Hepatocyte (in vitro differentiated cells): ENCODE results near the gene PRTFDC1. TPM values are rescaled to one million over a fixed set of nuclear protein-coding genes. Genes with fewer than 3 reads are reported as not detected.

Source experiments
- DNase-seq: peaks from one replicate; pipeline ENCODE4 v3.0.0-alpha.2; 2016; ENCODE audit warnings: low spot score
- H2AFZ ChIP-seq: fragments of 200-600 bp; sonication (generic); 2 replicates; pipeline ENCODE4 v1.6.0; 2016; ENCODE audit warnings: antibody characterized with exemption, mild to moderate bottlenecking
- H3K27ac ChIP-seq: fragments of 200-600 bp; sonication (generic); 2 replicates; pipeline ENCODE4 v1.5.1; 2016; ENCODE audit warnings: mild to moderate bottlenecking
- H3K27me3 ChIP-seq: fragments of 200-600 bp; sonication (generic); 2 replicates; pipeline ENCODE4 v1.6.1; 2016
- H3K36me3 ChIP-seq: fragments of 200-600 bp; sonication (generic); replicated peaks from 2 replicates; pipeline ENCODE4 v1.5.1; 2016; ENCODE audit warnings: low read depth; ENCODE audit not compliant: insufficient read depth
- H3K4me1 ChIP-seq: fragments of 200-600 bp; sonication (generic); 2 replicates; pipeline ENCODE4 v1.5.1; 2016; ENCODE audit warnings: mild to moderate bottlenecking, moderate library complexity; ENCODE audit not compliant: insufficient read depth
- H3K4me2 ChIP-seq: fragments of 200-600 bp; sonication (generic); 2 replicates; pipeline ENCODE4 v1.6.0; 2016
- H3K4me3 ChIP-seq: fragments of 200-600 bp; sonication (generic); 2 replicates; pipeline ENCODE4 v1.5.1; 2016; ENCODE audit warnings: mild to moderate bottlenecking
- H3K79me2 ChIP-seq: fragments of 200-600 bp; sonication (generic); 2 replicates; pipeline ENCODE4 v1.6.0; 2017; ENCODE audit warnings: mild to moderate bottlenecking
- H3K9me2 ChIP-seq: fragments of 200-600 bp; sonication (generic); replicated peaks from 2 replicates; pipeline ENCODE4 v1.6.0; 2017; ENCODE audit warnings: mild to moderate bottlenecking; ENCODE audit not compliant: insufficient read depth
- H3K9me3 ChIP-seq: fragments of 200-600 bp; sonication (generic); 2 replicates; pipeline ENCODE4 v1.5.1; 2016; ENCODE audit warnings: low read depth, mild to moderate bottlenecking
- H4K20me1 ChIP-seq: fragments of 200-600 bp; sonication (generic); 2 replicates; pipeline ENCODE4 v1.6.0; 2016; ENCODE audit warnings: mild to moderate bottlenecking; ENCODE audit not compliant: insufficient read depth, poor library complexity, severe bottlenecking
- CTCF ChIP-seq: fragments of 200-600 bp; sonication (generic); IDR thresholded peaks from 2 replicates; pipeline ENCODE4 v1.5.1; 2016; ENCODE audit warnings: antibody characterized with exemption, mild to moderate bottlenecking; ENCODE audit not compliant: poor library complexity
- EZH2 ChIP-seq: fragments of 200-600 bp; sonication (generic); IDR thresholded peaks from 2 replicates; pipeline ENCODE4 v1.6.1; 2016; ENCODE audit warnings: antibody characterized with exemption, mild to moderate bottlenecking, borderline replicate concordance
- EZH2phosphoT487 ChIP-seq: fragments of 200-600 bp; sonication (generic); IDR thresholded peaks from one replicate; pipeline ENCODE4 v1.6.1; 2018; ENCODE audit warnings: antibody characterized with exemption, mild to moderate bottlenecking, low read depth, moderate library complexity; ENCODE audit not compliant: unreplicated experiment, severe bottlenecking
- WGBS: methylation state at CpG from one replicate; pipeline ENCODE4 v1.1.6; 2016; ENCODE audit warnings: low lambda C conversion rate; ENCODE audit errors: missing lambda C conversion rate; 5-methylcytosine and 5-hydroxymethylcytosine counted together
- polyA plus RNA-seq: library from polyadenylated mRNA; unstranded; fragments of >200 nt; fragmentation: Nextera tagmentation; extraction: Ambion mirVana; gene quantifications from 2 replicates; pipeline ENCODE4 v1.2.1, GENCODE V29; 2016
- total RNA-seq: library from RNA; depleted of rRNA; stranded (reverse); fragments of >200 nt; gene quantifications from 2 replicates; pipeline ENCODE4 v1.2.3, GENCODE V29; 2014

PRTFDC1 gene
- total and polyA plus RNA-seq, 2 experiments from 2014 or later = 6.4 to 14.7 TPM

- no peaks in the 10 kb centered on the region for H3K4me1 ChIP-seq
- no peak overlapping the region for H3K4me2 ChIP-seq
- H3K36me3 ChIP-seq = no peaks in the 10 kb centered on the region
- no peaks in the 10 kb centered on the region for H3K79me2 ChIP-seq
- DNase-seq = no peak
- no peaks in the 10 kb centered on the region for H3K27me3 ChIP-seq
- TF ChIP-seq EZH2phosphoT487 (no peak), CTCF (no peak), EZH2 (no peak)
- no peak overlapping the region for H2AFZ ChIP-seq
- H3K9me2 ChIP-seq = no peaks in the 10 kb centered on the region
- peaks cover 5% of the 10 kb centered on the region for H3K9me3 ChIP-seq
- H3K4me3 ChIP-seq = no peak overlapping the region
- 66% methylated on average over 10 of the region's 10 CpGs for WGBS
- no peaks in the 10 kb centered on the region for H4K20me1 ChIP-seq
- no peak overlapping the region for H3K27ac ChIP-seq
Observed at GRCh38 chr10:24858288-24859270, 93.8 kb downstream of the PRTFDC1 start.

GRCh38 chr10:24857031-24857725 lies 95.2 kb downstream of the PRTFDC1 start:
- TF ChIP-seq CTCF (no peak), EZH2 (no peak), EZH2phosphoT487 (no peak)
- no peak overlapping the region for H3K27ac ChIP-seq
- no peak overlapping the region for H2AFZ ChIP-seq
- no peaks in the 10 kb centered on the region for H3K9me2 ChIP-seq
- no peak overlapping the region for H3K4me3 ChIP-seq
- H4K20me1 ChIP-seq = no peaks in the 10 kb centered on the region
- H3K4me2 ChIP-seq = no peak overlapping the region
- H3K4me1 ChIP-seq = no peaks in the 10 kb centered on the region
- no peaks in the 10 kb centered on the region for H3K27me3 ChIP-seq
- 92% methylated on average over 8 of the region's 8 CpGs for WGBS
- no peaks in the 10 kb centered on the region for H3K36me3 ChIP-seq
- H3K9me3 ChIP-seq = no peaks in the 10 kb centered on the region
- no peaks in the 10 kb centered on the region for H3K79me2 ChIP-seq
- no peak for DNase-seq

- Histone ChIP-seq H3K4me3 (no peak overlapping the region), H4K20me1 (no peaks in the 10 kb centered on the region), H3K4me2 (no peak overlapping the region), H2AFZ (no peak overlapping the region), H3K4me1 (no peaks in the 10 kb centered on the region), H3K79me2 (no peaks in the 10 kb centered on the region), H3K27ac (no peak overlapping the region), H3K9me2 (no peaks in the 10 kb centered on the region), H3K36me3 (no peaks in the 10 kb centered on the region), H3K9me3 (no peaks in the 10 kb centered on the region), H3K27me3 (no peaks in the 10 kb centered on the region)
- no peak for DNase-seq
- 97% methylated on average over 6 of the region's 6 CpGs for WGBS
- TF ChIP-seq CTCF (no peak), EZH2 (no peak), EZH2phosphoT487 (no peak)
Observed at GRCh38 chr10:24854256-24854655, 98.2 kb downstream of the PRTFDC1 start.
